ENCODE results near the gene AKAP9. TPM values are rescaled to one million over a fixed set of nuclear protein-coding genes. Genes with fewer than 3 reads are reported as not detected.
A peak's percentile ranks its signal among the peaks of the same experiment; 100 is the strongest.
"Not testable (repeated sequence)": the region's sequence is repeated elsewhere in the genome, so short reads cannot be mapped to it uniquely, and the experiment has no call there.

AKAP9 gene
- total RNA-seq, 1 donor from 2014 or later: 50.0 TPM

DNA sequence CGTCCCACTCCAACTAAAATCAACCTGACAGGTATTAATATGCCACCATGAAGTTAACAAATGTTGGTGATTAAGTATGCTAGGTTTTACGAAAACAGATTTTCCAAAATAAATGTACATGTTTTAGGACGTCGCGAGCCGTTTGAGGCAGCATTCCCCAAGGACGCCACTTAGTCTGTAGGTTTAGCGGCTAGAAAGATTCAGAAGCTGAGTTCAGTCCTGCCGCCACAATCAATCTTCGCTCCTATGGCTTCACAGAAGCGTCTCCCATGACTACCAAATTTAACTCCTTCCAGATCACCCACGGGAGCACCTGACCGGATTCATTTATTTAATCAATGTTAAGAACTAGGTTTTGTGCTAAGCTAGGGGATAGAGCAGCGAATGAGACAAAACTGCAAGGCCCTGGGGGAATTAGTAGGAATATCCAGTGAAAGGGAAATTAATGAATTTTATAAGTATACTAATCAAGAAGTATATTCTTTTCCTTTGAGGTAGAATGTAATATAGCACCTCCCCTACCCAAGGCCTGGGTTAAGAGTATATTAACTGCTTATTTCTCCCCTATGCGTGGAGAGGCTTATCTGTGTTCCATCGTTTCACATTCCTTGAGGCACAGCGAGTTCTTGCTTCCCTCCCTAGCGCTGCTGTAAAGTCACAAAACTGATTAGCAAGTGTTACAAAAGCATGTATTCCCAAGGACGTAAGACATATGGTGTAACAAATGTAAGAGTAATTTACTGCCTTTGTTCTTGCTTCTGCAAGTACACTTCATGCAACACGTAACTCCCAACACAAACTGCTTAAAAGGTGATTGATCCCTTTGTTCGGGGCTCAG is 194.6 kb downstream of the AKAP9 start:
- DNase-seq: peak; percentile 50

DNA sequence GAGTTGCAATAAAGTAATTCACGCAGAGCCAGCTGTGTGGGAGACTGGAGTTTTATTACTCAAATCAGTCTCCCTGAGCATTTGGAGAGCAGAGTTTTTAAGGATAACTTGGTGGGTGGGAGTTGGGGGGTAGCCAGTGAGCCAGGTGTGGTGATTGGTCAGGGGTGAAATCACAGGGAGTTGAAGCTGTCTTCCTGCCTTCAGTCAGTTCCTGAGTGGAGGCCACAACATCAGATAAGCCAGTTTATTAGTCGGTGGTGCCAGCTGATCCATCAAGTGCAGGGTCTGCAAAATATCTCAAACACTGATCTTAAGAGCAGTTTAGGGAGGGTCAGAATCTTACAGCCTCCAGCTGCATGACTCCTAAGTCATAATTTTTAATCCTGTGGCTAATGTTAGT is 196.9 kb downstream of the AKAP9 start:
- DNase-seq: no peak

DNA sequence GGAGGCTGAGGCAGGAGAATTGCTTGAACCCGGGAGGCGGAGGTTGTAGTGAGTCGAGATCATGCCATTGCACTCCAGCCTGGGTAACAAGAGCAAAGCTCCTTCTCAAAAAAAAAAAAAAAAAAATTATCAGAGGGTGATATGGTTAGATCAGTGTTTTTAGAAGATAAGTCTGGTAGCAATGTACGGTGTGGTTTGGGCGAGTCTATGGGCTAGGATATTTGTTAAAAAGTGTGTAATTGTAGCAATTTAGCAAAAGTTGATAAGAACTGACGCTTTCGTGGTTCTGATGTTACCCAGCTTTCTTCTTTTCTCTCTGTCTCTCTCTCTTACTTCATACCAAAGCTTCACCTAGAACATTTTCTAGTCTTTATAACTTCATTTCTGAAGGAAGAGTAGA is 200.5 kb downstream of the AKAP9 start:
- DNase-seq: no peak

DNA sequence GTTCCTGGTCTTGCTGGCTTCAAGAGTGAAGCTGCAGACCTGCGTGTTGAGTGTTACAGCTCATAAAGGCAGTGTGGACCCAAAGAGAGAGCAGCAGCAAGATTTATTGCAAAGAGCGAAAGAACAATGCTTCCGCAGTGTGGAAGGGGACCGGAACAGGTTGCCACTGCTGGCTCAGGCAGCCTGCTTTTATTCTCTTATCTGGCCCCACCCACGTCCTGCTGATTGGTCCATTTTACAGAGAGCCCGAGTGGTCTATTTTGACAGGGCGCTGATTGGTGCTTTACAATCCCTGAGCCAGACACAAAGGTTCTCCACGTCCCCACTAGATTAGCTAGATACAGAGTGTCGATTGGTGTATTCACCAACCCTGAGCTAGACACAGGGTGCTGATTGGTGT is 202.1 kb downstream of the AKAP9 start:
- not testable (repeated sequence) for DNase-seq

DNA sequence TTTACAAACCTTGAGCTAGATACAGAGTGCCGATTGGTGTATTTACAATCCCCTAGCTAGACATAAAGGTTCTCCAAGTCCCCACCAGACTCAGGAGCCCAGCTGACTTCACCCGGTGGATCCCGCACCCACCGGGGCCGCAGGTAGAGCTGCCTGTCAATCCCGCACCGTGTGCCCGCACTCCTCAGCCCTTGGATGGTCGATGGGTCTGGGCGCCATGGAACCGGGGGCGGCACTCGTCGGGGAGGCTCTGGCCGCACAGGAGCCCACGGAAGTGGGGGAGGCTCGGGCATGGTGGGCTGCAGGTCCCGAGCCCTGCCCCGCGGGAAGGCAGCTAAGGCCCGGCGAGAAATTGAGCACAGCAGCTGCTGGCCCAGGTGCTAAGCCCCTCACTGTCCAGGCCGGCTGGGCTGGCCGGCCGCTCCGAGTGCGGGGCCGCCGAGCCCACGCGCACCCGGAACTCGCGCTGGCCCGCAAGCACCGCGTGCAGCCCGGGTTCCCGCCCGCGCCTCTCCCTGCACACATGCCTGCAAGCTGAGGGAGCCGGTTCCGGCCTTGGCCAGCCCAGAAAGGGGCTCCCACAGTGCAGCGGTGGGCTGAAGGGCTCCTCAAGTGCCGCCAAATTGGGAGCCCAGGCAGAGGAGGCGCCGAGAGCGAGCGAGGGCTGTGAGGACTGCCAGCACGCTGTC is 202.7 kb downstream of the AKAP9 start:
- DNase-seq: not testable (repeated sequence)

DNA sequence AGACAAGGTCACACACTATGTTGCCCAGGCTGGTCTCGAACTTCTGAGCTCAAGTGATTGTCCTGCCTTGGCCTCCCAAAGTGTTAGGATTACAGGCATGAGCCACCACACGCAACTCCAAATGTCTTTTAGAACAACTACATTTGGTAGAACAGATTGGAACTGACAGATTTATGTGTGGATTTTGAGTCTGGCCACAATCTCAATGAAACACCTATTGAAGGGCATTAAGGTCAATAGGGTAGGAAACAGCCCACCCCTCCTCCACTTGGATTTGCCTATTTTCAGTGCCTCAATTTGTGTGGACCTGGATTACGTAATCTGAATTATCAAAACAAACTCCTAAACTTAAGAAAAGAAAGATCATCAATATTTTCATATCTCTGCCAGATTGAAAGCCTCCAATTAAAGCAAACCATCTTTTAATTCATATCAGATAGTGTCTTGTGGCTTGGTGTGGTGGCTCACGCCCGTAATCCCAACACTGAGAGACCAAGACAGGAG is 209.1 kb downstream of the AKAP9 start:
- DNase-seq: no peak

DNA sequence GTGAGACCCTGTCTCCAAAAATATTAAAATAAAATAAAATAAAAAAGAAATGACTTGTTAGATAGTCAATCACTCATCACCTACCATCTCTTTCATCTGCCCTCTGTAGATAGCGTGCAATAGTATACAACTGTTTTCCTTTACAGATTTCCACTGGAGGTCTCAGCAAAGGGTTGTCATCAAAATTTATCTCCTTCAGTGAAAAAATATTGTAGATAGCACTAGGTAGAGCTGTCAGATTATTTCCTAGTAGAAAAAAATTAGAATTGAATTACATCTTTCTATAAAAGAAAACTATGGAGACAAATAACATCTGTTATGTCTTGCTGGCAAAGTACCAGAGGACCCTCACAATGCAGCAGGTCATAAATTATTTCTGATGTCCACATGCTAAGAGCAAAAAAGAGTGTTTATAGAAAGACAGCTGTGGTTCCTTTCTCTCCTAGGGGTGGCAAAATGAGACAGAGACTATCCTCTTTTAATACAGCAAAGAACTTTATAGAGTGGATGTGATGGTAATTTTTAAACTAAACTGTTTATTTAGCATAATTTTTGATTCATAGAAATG is 209.9 kb downstream of the AKAP9 start:
- no peak for DNase-seq

DNA sequence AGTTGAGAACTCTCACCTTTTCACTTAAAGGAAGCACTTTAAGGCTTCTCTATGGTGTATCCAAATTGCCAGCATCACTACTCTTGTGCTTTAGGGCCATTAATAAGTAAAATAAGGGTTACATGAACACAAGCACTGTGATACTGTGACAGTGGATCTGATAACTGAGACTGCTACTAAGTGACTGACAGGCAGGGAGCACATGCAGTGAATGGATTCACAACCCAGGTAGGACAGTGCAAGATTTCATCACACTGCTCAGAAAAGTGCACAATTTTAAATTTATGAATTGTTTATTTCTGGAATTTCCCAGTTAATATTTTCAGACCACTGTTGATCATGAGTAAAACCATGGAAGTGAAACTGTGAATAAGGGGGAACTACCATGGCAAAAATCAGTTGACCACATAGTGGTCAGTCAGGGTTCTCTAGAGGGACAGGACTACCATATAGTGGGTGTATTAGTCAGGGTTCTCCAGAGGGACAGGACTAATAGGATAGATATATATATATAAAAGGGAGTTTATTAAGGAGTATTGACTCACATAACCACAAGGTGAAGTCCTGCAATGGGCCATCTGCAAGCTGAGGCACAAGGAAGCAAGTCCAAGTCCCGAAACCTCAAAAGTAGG is 214.6 kb downstream of the AKAP9 start:
- DNase-seq: no peak

DNA sequence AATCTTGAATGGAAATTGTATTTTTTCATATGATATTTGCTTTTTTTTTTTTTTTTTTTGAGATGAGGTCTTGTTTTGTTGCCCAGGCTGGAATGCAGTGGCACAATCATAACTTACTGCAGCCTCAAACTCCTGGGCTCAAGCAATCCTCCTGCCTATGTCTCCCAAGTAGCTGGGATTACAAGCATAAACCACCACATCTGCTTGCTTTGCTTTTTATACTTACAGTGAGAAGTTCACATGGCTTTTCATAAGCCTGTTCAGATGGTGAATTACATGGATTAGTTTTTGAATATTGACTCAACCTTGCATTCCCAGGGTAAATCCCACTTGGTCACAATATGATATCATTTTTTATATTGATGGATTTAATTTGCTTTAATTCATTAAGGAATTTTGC is 216.3 kb downstream of the AKAP9 start:
- DNase-seq: no peak

DNA sequence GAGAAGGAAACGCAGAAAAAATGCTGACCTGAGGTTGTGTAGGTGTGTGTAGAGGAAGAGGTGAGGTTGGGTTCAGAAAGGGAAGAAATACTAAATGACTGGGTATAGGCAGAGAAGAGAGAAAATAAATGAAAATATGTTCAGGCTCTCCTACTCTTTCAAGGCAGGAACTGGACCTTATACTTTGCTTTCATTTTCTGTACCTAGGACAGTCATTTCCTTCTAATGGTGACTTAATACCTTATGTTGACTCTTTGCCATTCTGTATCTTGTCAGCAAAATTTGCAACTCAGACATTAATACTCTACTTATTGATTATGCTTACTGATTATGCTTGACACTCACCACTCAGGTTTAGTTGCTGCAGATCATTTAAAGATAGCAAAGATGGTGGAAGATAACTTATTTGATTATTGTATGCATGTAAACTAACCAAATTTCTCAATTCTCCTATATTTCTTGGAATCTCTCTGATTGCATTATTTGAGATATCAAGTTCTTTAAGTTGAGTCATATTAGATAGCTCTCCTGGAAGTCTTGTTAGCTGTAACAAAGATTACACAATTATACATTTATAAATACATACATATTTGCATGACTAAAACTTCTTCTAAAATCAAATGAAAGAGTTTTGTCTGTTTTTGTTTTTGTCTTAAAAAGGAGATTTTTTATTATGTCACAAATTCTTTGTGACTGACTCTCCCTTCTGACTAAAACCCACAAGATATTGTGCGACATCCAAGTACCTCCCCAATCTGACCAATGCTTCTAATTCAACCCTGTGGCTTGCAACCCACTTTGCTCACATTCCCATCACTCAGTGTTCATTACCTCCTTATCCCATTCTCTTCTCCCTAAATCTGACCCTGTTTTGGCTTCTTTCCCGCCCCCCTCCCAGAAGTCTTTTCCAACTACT is 218.3 kb downstream of the AKAP9 start:
- DNase-seq: no peak

Other genes with a start within 250 kb of the AKAP9 start
- 10.9 and 15.4 TPM in 2 replicates for gene MTERF1, start 60.2 kb upstream of the AKAP9 start, total RNA-seq
- gene CYP51A1, start 193.6 kb downstream of the AKAP9 start, total RNA-seq: 183 and 218 TPM in 2 replicates
- under 0.01 TPM in 1 of 2 replicates, not detected in the other for gene LRRD1, start 238.3 kb downstream of the AKAP9 start, total RNA-seq

Data from dermis blood vessel endothelial cell (primary cell).